SK-N-SH (cell line): ENCODE data around the gene EGF. TPM values are rescaled to one million over a fixed set of nuclear protein-coding genes. Genes with fewer than 3 reads are reported as not detected.

Experiments used
- CTCF ChIA-PET: fragments of 300-600, 350-600 bp; formaldehyde crosslinking; extraction: SDS; loops from one replicate; lab custom pipeline; 2021; lab: Yijun Ruan, JAX
- POLR2A ChIA-PET: fragments of 350-600 bp; sonication (Branson Sonifier 250); formaldehyde crosslinking; extraction: SDS; loops from one replicate; lab custom pipeline; 2020; ENCODE audit warnings: antibody characterized with exemption, inconsistent platforms; lab: Yijun Ruan, JAX
- DNase-seq: peaks from one replicate; pipeline ENCODE4 v3.0.0; 2012
- H2AFZ ChIP-seq: fragments of 200-600 bp; sonication (generic); 2 replicates; pipeline ENCODE4 v1.8.1; 2016; ENCODE audit warnings: antibody characterized with exemption, mild to moderate bottlenecking, low read depth
- H3F3A ChIP-seq: fragments of 200-600 bp; sonication (generic); replicated peaks from 2 replicates; pipeline ENCODE3; 2016; ENCODE audit warnings: antibody characterized with exemption, mild to moderate bottlenecking; ENCODE audit not compliant: insufficient read depth
- H3K27ac ChIP-seq, 2 experiments: fragments of 200-500 bp in 1 of 2; fragments of 200-600 bp in 1 of 2; sonication (Bioruptor generic) in 1 of 2; sonication (generic), shearing (Covaris generic) in 1 of 2; 2 replicates each; pipeline versions ENCODE4 v1.5.1 to v1.6.1; 2014 to 2016; ENCODE audit warnings: low read depth in 2 of 2, inconsistent platforms in 1 of 2, low read length in 1 of 2, mild to moderate bottlenecking in 1 of 2, mixed read lengths in 1 of 2
- H3K27me3 ChIP-seq: fragments of 200-600 bp; sonication (generic), shearing (Covaris generic); 2 replicates; pipeline ENCODE4 v1.6.1; 2016; ENCODE audit warnings: mixed run types; ENCODE audit not compliant: insufficient read depth
- H3K36me3 ChIP-seq, 2 experiments: fragments of 200-500 bp in 1 of 2; fragments of 200-600 bp in 1 of 2; sonication (Bioruptor generic) in 1 of 2; sonication (generic) in 1 of 2; replicated peaks in 1 of 2; 2 replicates each; pipeline versions ENCODE3 to v1.5.1; 2014 to 2016; ENCODE audit warnings: low read length in 1 of 2, mild to moderate bottlenecking in 1 of 2; ENCODE audit not compliant: insufficient read depth in 2 of 2, control insufficient read depth in 1 of 2
- H3K4me1 ChIP-seq, 2 experiments: fragments of 200-500 bp in 1 of 2; fragments of 200-600 bp in 1 of 2; sonication (Bioruptor generic) in 1 of 2; sonication (generic), shearing (Covaris generic) in 1 of 2; 2 replicates each; pipeline versions ENCODE4 v1.5.1 to v1.6.1; 2014 to 2016; ENCODE audit warnings: low read depth in 1 of 2, low read length in 1 of 2, mixed run types in 1 of 2; ENCODE audit not compliant: insufficient read depth in 2 of 2, control insufficient read depth in 1 of 2
- H3K4me2 ChIP-seq: fragments of 200-600 bp; sonication (generic), shearing (Covaris generic); 2 replicates; pipeline ENCODE4 v1.6.1; 2017; ENCODE audit warnings: mixed run types
- H3K4me3 ChIP-seq, 2 experiments: fragments of 200-500 bp in 1 of 2; fragments of 200-600 bp in 1 of 2; sonication (Bioruptor generic) in 1 of 2; sonication (generic), shearing (Covaris generic) in 1 of 2; 2 replicates each; pipeline versions ENCODE4 v1.5.1 to v1.8.1; 2014 to 2016; ENCODE audit warnings: low read depth in 2 of 2, inconsistent platforms in 1 of 2, low read length in 1 of 2, mild to moderate bottlenecking in 1 of 2, mixed read lengths in 1 of 2, moderate library complexity in 1 of 2
- H3K79me2 ChIP-seq: fragments of 200-600 bp; sonication (generic); 2 replicates; pipeline ENCODE4 v1.8.1; 2017; ENCODE audit warnings: mild to moderate bottlenecking; ENCODE audit not compliant: insufficient read depth
- H3K9ac ChIP-seq: fragments of 200-600 bp; sonication (generic); 2 replicates; pipeline ENCODE4 v1.6.1; 2017; ENCODE audit warnings: mixed run types
- H3K9me2 ChIP-seq: fragments of 200-600 bp; sonication (generic); 2 replicates; pipeline ENCODE4 v1.6.1; 2017; ENCODE audit warnings: mixed run types
- H3K9me3 ChIP-seq: fragments of 200-600 bp; sonication (generic); 2 replicates; pipeline ENCODE4 v1.6.1; 2017; ENCODE audit warnings: mixed run types, mild to moderate bottlenecking, moderate library complexity
- H4K20me1 ChIP-seq: fragments of 200-600 bp; sonication (generic); 2 replicates; pipeline ENCODE4 v1.6.1; 2017; ENCODE audit warnings: mild to moderate bottlenecking, mixed run types; ENCODE audit not compliant: insufficient read depth
- CHD2 ChIP-seq: fragments of 150-350 bp; IDR thresholded peaks from 2 replicates; pipeline ENCODE4 v1.6.1; 2018; ENCODE audit warnings: low read length; ENCODE audit not compliant: partially characterized antibody
- ELF1 ChIP-seq: IDR thresholded peaks from 2 replicates; pipeline ENCODE4 v1.4.0; 2012
- EP300 ChIP-seq, 2 experiments: IDR thresholded peaks; 2 replicates each; pipeline versions ENCODE4 v1.4.0 to v1.6.1; 2012; ENCODE audit warnings: borderline replicate concordance in 1 of 2, low read depth in 1 of 2, low read length in 1 of 2
- EZH2phosphoT487 ChIP-seq: fragments of 200-600 bp; sonication (generic); IDR thresholded peaks from 2 replicates; pipeline ENCODE4 v1.6.1; 2017; ENCODE audit warnings: low read depth, mixed run types, mild to moderate bottlenecking, antibody characterized with exemption, moderate library complexity, borderline replicate concordance
- FOSL2 ChIP-seq: IDR thresholded peaks from 2 replicates; pipeline ENCODE4 v1.4.0; 2012; ENCODE audit warnings: low read depth, mild to moderate bottlenecking, moderate library complexity, borderline replicate concordance
- FOXJ3 ChIP-seq: sonication (generic); formaldehyde crosslinking; IDR thresholded peaks from 2 replicates; pipeline ENCODE4 v1.5.1; 2020; ENCODE audit warnings: mild to moderate bottlenecking, missing genetic modification reagents
- GABPA ChIP-seq: IDR thresholded peaks from 2 replicates; pipeline ENCODE4 v1.4.0; 2012; ENCODE audit warnings: low read depth, mild to moderate bottlenecking
- JUND ChIP-seq: IDR thresholded peaks from 2 replicates; pipeline ENCODE4 v1.4.0; 2012
- MEF2A ChIP-seq: IDR thresholded peaks from 2 replicates; pipeline ENCODE4 v1.4.0; 2012; ENCODE audit warnings: low read depth, borderline replicate concordance
- MXI1 ChIP-seq: IDR thresholded peaks from 2 replicates; pipeline ENCODE4 v1.6.1; 2012; ENCODE audit warnings: mild to moderate bottlenecking, low read depth, low read length, improper control_type of control experiment
- POLR2AphosphoS5 ChIP-seq: IDR thresholded peaks from 2 replicates; pipeline ENCODE4 v1.6.1; 2012; ENCODE audit warnings: low read depth, low read length
- REST ChIP-seq: IDR thresholded peaks from 2 replicates; pipeline ENCODE4 v1.6.1; 2012; ENCODE audit warnings: mild to moderate bottlenecking, low read depth, low read length, moderate library complexity
- RFX5 ChIP-seq: IDR thresholded peaks from 2 replicates; pipeline ENCODE4 v1.6.1; 2012; ENCODE audit warnings: mild to moderate bottlenecking, improper control_type of control experiment, low read length
- SMC3 ChIP-seq: IDR thresholded peaks from 2 replicates; pipeline ENCODE4 v1.6.1; 2012; ENCODE audit warnings: low read depth, low read length, improper control_type of control experiment
- TAF1 ChIP-seq: IDR thresholded peaks from 2 replicates; pipeline ENCODE4 v1.6.1; 2012; ENCODE audit warnings: low read depth, mild to moderate bottlenecking, low read length, moderate library complexity, borderline replicate concordance
- TEAD4 ChIP-seq: IDR thresholded peaks from 2 replicates; pipeline ENCODE4 v1.4.0; 2012; ENCODE audit warnings: mild to moderate bottlenecking, borderline replicate concordance; ENCODE audit not compliant: insufficient read depth
- WGBS: methylation state at CpG from one replicate; pipeline ENCODE4 v1.1.6; 2017; ENCODE audit warnings: low lambda C conversion rate; 5-methylcytosine and 5-hydroxymethylcytosine counted together
- polyA plus RNA-seq, 3 experiments: library from polyadenylated mRNA; depleted of rRNA; stranded (reverse); fragments of >200 nt; gene quantifications; 2 replicates each; pipeline ENCODE4 v1.2.3, GENCODE V29; 2012
- TF ChIP-seq, protein P1 (sequence below): fragments of 150-350 bp; IDR thresholded peaks from 2 replicates; pipeline ENCODE4 v1.6.1; 2016; ENCODE audit warnings: mild to moderate bottlenecking, low read depth, low read length
- TF ChIP-seq, protein P2 (sequence below): fragments of 150-350 bp; IDR thresholded peaks from 2 replicates; pipeline ENCODE4 v1.6.1; 2017; ENCODE audit warnings: antibody characterized with exemption, low read length, low read depth, borderline replicate concordance

EGF gene
- polyA plus RNA-seq, 1 of the 3 experiments (the other 2 are of a cell fraction): 0.89 TPM

DNA sequence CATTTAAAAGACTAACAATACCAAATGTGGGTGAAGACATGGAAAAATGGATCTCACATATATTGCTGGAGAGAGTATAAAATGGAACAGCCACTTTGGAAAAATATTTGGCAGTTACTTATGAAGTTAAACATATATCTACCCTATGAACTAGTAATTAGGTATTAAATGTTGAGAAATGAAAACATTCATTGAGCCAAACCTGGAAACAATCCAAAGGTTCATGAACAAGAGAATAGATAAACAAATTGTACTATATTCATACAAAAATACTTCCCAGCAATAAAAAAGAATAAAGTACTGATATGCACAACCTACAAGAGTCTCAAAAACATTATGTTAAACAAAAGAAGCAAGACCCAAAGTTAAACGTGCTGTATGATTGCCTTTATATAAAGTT, 4.0 kb upstream of the EGF start (continued):
- TF ChIP-seq, protein P1, sequence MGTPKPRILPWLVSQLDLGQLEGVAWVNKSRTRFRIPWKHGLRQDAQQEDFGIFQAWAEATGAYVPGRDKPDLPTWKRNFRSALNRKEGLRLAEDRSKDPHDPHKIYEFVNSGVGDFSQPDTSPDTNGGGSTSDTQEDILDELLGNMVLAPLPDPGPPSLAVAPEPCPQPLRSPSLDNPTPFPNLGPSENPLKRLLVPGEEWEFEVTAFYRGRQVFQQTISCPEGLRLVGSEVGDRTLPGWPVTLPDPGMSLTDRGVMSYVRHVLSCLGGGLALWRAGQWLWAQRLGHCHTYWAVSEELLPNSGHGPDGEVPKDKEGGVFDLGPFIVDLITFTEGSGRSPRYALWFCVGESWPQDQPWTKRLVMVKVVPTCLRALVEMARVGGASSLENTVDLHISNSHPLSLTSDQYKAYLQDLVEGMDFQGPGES: no peak
- TF ChIP-seq, all 33 proteins: peak for 0

- H3K4me2 ChIP-seq: no peak overlapping the region
- no peaks in the 10 kb centered on the region for H3K9me3 ChIP-seq
- no peak for DNase-seq
- H3F3A ChIP-seq: no peaks in the 10 kb centered on the region
- no peak overlapping the region for H3K27ac ChIP-seq
- H4K20me1 ChIP-seq: no peaks in the 10 kb centered on the region
- no peaks in the 10 kb centered on the region for H3K4me1 ChIP-seq
- CTCF ChIA-PET: no interaction called here
- H3K36me3 ChIP-seq: no peaks in the 10 kb centered on the region
- 13% methylated on average over 2 of the region's 2 CpGs for WGBS
- H3K4me3 ChIP-seq: no peak overlapping the region
- H3K79me2 ChIP-seq: no peaks in the 10 kb centered on the region
- H3K9me2 ChIP-seq: no peaks in the 10 kb centered on the region
- no peak overlapping the region for H3K9ac ChIP-seq
- no peak overlapping the region for H2AFZ ChIP-seq
- POLR2A ChIA-PET: no interaction called here
- TF ChIP-seq GABPA (no peak), POLR2AphosphoS5 (no peak), EP300 (IDR thresholded peaks at IDR 0.05; ENCODE audit: borderline replicate concordance in 1 of 2, low read depth in 1 of 2, low read length in 1 of 2) (no peak), CHD2 (no peak), TAF1 (no peak), RFX5 (no peak), FOXJ3 (CRISPR knock-in tag) (no peak), MEF2A (no peak), MXI1 (no peak), ELF1 (no peak), EZH2phosphoT487 (no peak), SMC3 (no peak), FOSL2 (no peak), JUND (no peak), TEAD4 (no peak), REST (no peak)
- TF ChIP-seq, protein P2, sequence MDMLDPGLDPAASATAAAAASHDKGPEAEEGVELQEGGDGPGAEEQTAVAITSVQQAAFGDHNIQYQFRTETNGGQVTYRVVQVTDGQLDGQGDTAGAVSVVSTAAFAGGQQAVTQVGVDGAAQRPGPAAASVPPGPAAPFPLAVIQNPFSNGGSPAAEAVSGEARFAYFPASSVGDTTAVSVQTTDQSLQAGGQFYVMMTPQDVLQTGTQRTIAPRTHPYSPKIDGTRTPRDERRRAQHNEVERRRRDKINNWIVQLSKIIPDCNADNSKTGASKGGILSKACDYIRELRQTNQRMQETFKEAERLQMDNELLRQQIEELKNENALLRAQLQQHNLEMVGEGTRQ: no peak
- TF ChIP-seq, all 33 proteins: peak for 0
- peaks cover 8% of the 10 kb centered on the region; the same call in 1 of the 2 replicates for H3K27me3 ChIP-seq
Observed at GRCh38 chr4:109910256-109910655, 2.4 kb upstream of the EGF start.
